ENCODE data around the gene VTA1.

Gene VTA1

DNA sequence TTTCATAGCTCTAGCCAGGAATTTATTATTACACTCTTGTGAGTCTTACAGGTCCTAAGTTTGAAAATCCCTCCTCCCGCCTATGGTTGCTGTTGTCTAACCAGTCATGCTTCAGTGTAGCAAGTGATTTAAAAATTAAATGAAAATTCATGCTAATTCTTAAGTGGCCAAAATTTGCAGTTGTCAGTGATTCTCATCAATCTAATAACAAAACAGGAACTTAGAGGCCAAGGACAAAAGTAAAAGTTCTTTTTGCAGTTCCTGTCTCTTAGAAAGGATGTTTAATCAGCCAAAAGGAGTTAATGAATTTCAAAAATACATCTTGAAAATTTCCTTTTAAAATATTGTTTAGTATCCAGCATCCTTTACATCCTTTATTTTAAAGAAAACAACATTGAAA is 36.3 kb downstream of the VTA1 start:
- Histone ChIP-seq H3K18ac (ENCODE audit: low read depth in 1 of 2, low read length in 2 of 2) (no peak overlapping the region), H3K23ac (ENCODE audit: low read length in 2 of 2) (no peak overlapping the region), H2BK120ac (ENCODE audit: low read depth, low read length) (no peak overlapping the region), H2BK12ac (ENCODE audit: low read length in 2 of 2) (no peak overlapping the region), H4K91ac (ENCODE audit: low read length) (no peak overlapping the region), H3K9me3 (ENCODE audit: control insufficient read depth, low read length) (peaks cover 3% of the 10 kb centered on the region), H3K4me3 (ENCODE audit: insufficient read depth in 1 of 2, low read depth in 1 of 2, low read length in 2 of 2) (no peak overlapping the region), H2AFZ (ENCODE audit: low read depth, low read length) (no peak overlapping the region), H3K36me3 (ENCODE audit: control insufficient read depth in 1 of 2, insufficient read depth in 2 of 2, low read depth in 1 of 2, low read length in 2 of 2) (peaks cover 2 to 33% of the 10 kb centered on the region in 2 experiments), H3K4ac (ENCODE audit: low read depth in 1 of 2, low read length in 2 of 2) (no peak overlapping the region), H3K4me2 (ENCODE audit: low read length, poor library complexity, severe bottlenecking) (no peak overlapping the region), H2AK5ac (ENCODE audit: low read length, severe bottlenecking) (no peak overlapping the region), H3K79me1 (replicated peaks; ENCODE audit: low read length, poor library complexity, severe bottlenecking) (peaks cover 14% of the 10 kb centered on the region), H3K4me1 (ENCODE audit: control insufficient read depth, insufficient read depth, low read depth, low read length) (no peaks in the 10 kb centered on the region), H2BK5ac (ENCODE audit: low read depth, low read length, poor library complexity, severe bottlenecking) (no peak overlapping the region), H2BK15ac (ENCODE audit: low read depth, poor library complexity, severe bottlenecking) (no peak overlapping the region), H4K8ac (ENCODE audit: low read length) (no peak overlapping the region), H3K14ac (ENCODE audit: low read length in 2 of 2) (no peak overlapping the region), H3K9ac (ENCODE audit: low read length) (no peak overlapping the region), H3K27ac (ENCODE audit: low read length, poor library complexity, severe bottlenecking) (no peak overlapping the region), H3K27me3 (ENCODE audit: control insufficient read depth in 1 of 2, insufficient read depth in 1 of 2, low read length in 2 of 2) (no peaks in the 10 kb centered on the region)
- no peak for DNase-seq
- no CpG with 5 or more reads among the region's 1 CpG for WGBS

DNA sequence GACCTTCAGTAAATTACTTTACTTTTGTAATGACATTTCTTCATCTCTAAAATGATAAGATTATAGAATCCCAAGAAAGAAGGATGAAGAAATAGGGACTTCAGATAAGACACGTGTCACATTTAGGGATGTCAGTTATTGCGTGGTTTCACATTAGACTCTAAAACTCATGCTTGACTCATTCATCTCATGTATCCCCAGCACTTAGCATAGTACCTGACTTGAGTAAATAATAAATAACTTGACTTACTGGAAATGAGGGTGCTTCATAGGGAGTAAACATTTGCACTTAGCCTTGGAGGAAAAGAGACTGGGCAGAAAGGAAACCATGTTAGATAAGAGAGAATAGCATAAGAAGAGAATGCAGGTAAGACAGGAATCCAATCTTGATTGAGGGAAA is 37.2 kb downstream of the VTA1 start:
- Histone ChIP-seq H4K91ac (ENCODE audit: low read length) (no peak overlapping the region), H3K18ac (ENCODE audit: low read depth in 1 of 2, low read length in 2 of 2) (no peak overlapping the region), H3K79me1 (replicated peaks; ENCODE audit: low read length, poor library complexity, severe bottlenecking) (peaks cover 15% of the 10 kb centered on the region), H3K9me3 (ENCODE audit: control insufficient read depth, low read length) (no peaks in the 10 kb centered on the region), H4K8ac (ENCODE audit: low read length) (no peak overlapping the region), H3K4me1 (ENCODE audit: control insufficient read depth, insufficient read depth, low read depth, low read length) (no peaks in the 10 kb centered on the region), H3K9ac (ENCODE audit: low read length) (no peak overlapping the region), H3K27ac (ENCODE audit: low read length, poor library complexity, severe bottlenecking) (no peak overlapping the region), H2BK5ac (ENCODE audit: low read depth, low read length, poor library complexity, severe bottlenecking) (no peak overlapping the region), H2AFZ (ENCODE audit: low read depth, low read length) (no peak overlapping the region), H3K4ac (ENCODE audit: low read depth in 1 of 2, low read length in 2 of 2) (no peak overlapping the region), H3K36me3 (ENCODE audit: control insufficient read depth in 1 of 2, insufficient read depth in 2 of 2, low read depth in 1 of 2, low read length in 2 of 2) (peaks cover 2 to 28% of the 10 kb centered on the region in 2 experiments), H2BK12ac (ENCODE audit: low read length in 2 of 2) (no peak overlapping the region), H3K27me3 (ENCODE audit: control insufficient read depth in 1 of 2, insufficient read depth in 1 of 2, low read length in 2 of 2) (no peaks in the 10 kb centered on the region), H2AK5ac (ENCODE audit: low read length, severe bottlenecking) (no peak overlapping the region), H3K4me2 (ENCODE audit: low read length, poor library complexity, severe bottlenecking) (no peak overlapping the region), H3K4me3 (ENCODE audit: insufficient read depth in 1 of 2, low read depth in 1 of 2, low read length in 2 of 2) (no peak overlapping the region), H2BK15ac (ENCODE audit: low read depth, poor library complexity, severe bottlenecking) (no peak overlapping the region), H3K14ac (ENCODE audit: low read length in 2 of 2) (no peak overlapping the region), H2BK120ac (ENCODE audit: low read depth, low read length) (no peak overlapping the region), H3K23ac (ENCODE audit: low read length in 2 of 2) (no peak overlapping the region)
- WGBS: no CpG with 5 or more reads among the region's 2 CpGs
- DNase-seq: peak; percentile 9

DNA sequence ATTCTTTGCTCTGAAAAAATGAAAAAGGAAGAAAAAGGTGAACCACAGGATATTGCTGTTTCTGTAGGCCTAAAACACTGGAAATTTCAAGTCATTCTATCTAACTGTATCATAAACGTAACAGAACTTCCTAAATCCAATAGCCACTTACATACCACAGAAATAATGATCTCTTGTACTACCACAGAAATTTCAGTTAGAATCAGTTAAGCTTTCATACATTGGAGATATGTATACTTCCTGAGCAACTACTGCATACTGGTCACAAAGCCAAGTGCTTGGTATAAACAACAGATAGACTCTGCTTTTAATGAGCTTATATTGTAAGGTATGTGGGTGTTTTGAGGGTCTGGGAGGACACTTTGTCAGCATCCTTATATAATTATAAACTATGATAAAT is 38.6 kb downstream of the VTA1 start:
- Histone ChIP-seq H3K4me2 (ENCODE audit: low read length, poor library complexity, severe bottlenecking) (no peak overlapping the region), H3K27ac (ENCODE audit: low read length, poor library complexity, severe bottlenecking) (no peak overlapping the region), H2AK5ac (ENCODE audit: low read length, severe bottlenecking) (no peak overlapping the region), H2AFZ (ENCODE audit: low read depth, low read length) (no peak overlapping the region), H3K18ac (ENCODE audit: low read depth in 1 of 2, low read length in 2 of 2) (no peak overlapping the region), H2BK12ac (ENCODE audit: low read length in 2 of 2) (no peak overlapping the region), H3K9ac (ENCODE audit: low read length) (no peak overlapping the region), H2BK15ac (ENCODE audit: low read depth, poor library complexity, severe bottlenecking) (no peak overlapping the region), H3K9me3 (ENCODE audit: control insufficient read depth, low read length) (no peaks in the 10 kb centered on the region), H3K4ac (ENCODE audit: low read depth in 1 of 2, low read length in 2 of 2) (no peak overlapping the region), H2BK5ac (ENCODE audit: low read depth, low read length, poor library complexity, severe bottlenecking) (no peak overlapping the region), H3K23ac (ENCODE audit: low read length in 2 of 2) (no peak overlapping the region), H3K36me3 (ENCODE audit: control insufficient read depth in 1 of 2, insufficient read depth in 2 of 2, low read depth in 1 of 2, low read length in 2 of 2) (peaks cover 6 to 36% of the 10 kb centered on the region in 2 experiments), H2BK120ac (ENCODE audit: low read depth, low read length) (no peak overlapping the region), H3K14ac (ENCODE audit: low read length in 2 of 2) (no peak overlapping the region), H3K4me1 (ENCODE audit: control insufficient read depth, insufficient read depth, low read depth, low read length) (no peaks in the 10 kb centered on the region), H3K79me1 (replicated peaks; ENCODE audit: low read length, poor library complexity, severe bottlenecking) (peaks cover 11% of the 10 kb centered on the region), H4K8ac (ENCODE audit: low read length) (no peak overlapping the region), H3K4me3 (ENCODE audit: insufficient read depth in 1 of 2, low read depth in 1 of 2, low read length in 2 of 2) (no peak overlapping the region), H3K27me3 (ENCODE audit: control insufficient read depth in 1 of 2, insufficient read depth in 1 of 2, low read length in 2 of 2) (no peaks in the 10 kb centered on the region), H4K91ac (ENCODE audit: low read length) (no peak overlapping the region)
- DNase-seq: no peak
- no CpG with 5 or more reads among the region's 1 CpG for WGBS

DNA sequence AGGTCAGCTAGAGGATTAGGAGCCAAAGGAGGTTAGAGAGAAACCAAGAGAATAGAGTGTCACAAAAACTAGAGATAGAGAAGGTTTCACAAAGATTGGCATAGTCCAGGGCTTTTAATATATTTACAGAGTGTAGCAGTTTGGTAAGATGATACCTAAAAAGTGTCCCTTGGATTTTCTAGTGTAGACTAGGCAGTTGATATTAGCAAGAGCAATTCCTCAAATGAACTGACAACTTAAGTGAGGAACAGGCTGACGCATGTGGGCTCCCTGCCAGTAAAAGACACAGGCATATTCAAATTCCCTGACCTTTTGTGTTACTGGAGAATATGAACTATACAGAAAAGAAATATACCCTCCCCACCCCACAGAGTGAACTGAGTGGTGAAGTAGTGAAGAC is 40.1 kb downstream of the VTA1 start:
- Histone ChIP-seq H2AK5ac (ENCODE audit: low read length, severe bottlenecking) (no peak overlapping the region), H3K18ac (ENCODE audit: low read depth in 1 of 2, low read length in 2 of 2) (no peak overlapping the region), H2BK5ac (ENCODE audit: low read depth, low read length, poor library complexity, severe bottlenecking) (no peak overlapping the region), H2AFZ (ENCODE audit: low read depth, low read length) (no peak overlapping the region), H3K14ac (ENCODE audit: low read length in 2 of 2) (no peak overlapping the region), H3K79me1 (replicated peaks; ENCODE audit: low read length, poor library complexity, severe bottlenecking) (peaks cover 10% of the 10 kb centered on the region), H3K4me3 (ENCODE audit: insufficient read depth in 1 of 2, low read depth in 1 of 2, low read length in 2 of 2) (no peak overlapping the region), H3K9ac (ENCODE audit: low read length) (no peak overlapping the region), H3K4me2 (ENCODE audit: low read length, poor library complexity, severe bottlenecking) (no peak overlapping the region), H3K23ac (ENCODE audit: low read length in 2 of 2) (no peak overlapping the region), H4K91ac (ENCODE audit: low read length) (no peak overlapping the region), H2BK12ac (ENCODE audit: low read length in 2 of 2) (no peak overlapping the region), H3K4me1 (ENCODE audit: control insufficient read depth, insufficient read depth, low read depth, low read length) (no peaks in the 10 kb centered on the region), H3K36me3 (ENCODE audit: control insufficient read depth in 1 of 2, insufficient read depth in 2 of 2, low read depth in 1 of 2, low read length in 2 of 2) (peaks cover 6 to 34% of the 10 kb centered on the region in 2 experiments), H3K9me3 (ENCODE audit: control insufficient read depth, low read length) (no peaks in the 10 kb centered on the region), H3K27ac (ENCODE audit: low read length, poor library complexity, severe bottlenecking) (no peak overlapping the region), H3K4ac (ENCODE audit: low read depth in 1 of 2, low read length in 2 of 2) (no peak overlapping the region), H3K27me3 (ENCODE audit: control insufficient read depth in 1 of 2, insufficient read depth in 1 of 2, low read length in 2 of 2) (no peaks in the 10 kb centered on the region), H2BK15ac (ENCODE audit: low read depth, poor library complexity, severe bottlenecking) (no peak overlapping the region), H2BK120ac (ENCODE audit: low read depth, low read length) (no peak overlapping the region), H4K8ac (ENCODE audit: low read length) (no peak overlapping the region)
- WGBS: no CpG with 5 or more reads among the region's 1 CpG
- DNase-seq: peak; percentile 71
